Tibial nerve (tissue), 3 donors: ENCODE results near the gene PLCB4.

ENCODE experiments used
- CTCF ChIP-seq, 5 experiments: fragments of 200-600 bp in 3 of 5; fragments of 450-650 bp in 2 of 5; sonication (generic) in 3 of 5; IDR thresholded peaks; one replicate each; pipeline ENCODE4 v1.5.1; 2016 to 2019; ENCODE audit warnings: antibody characterized with exemption in 5 of 5, mild to moderate bottlenecking in 3 of 5, moderate library complexity in 2 of 5
- POLR2A ChIP-seq, 2 donors: fragments of 450-650 bp; IDR thresholded peaks; one replicate each; pipeline ENCODE4 v1.6.1; 2017; ENCODE audit warnings: antibody characterized with exemption in 2 of 2, mild to moderate bottlenecking in 2 of 2, moderate library complexity in 2 of 2

DNA sequence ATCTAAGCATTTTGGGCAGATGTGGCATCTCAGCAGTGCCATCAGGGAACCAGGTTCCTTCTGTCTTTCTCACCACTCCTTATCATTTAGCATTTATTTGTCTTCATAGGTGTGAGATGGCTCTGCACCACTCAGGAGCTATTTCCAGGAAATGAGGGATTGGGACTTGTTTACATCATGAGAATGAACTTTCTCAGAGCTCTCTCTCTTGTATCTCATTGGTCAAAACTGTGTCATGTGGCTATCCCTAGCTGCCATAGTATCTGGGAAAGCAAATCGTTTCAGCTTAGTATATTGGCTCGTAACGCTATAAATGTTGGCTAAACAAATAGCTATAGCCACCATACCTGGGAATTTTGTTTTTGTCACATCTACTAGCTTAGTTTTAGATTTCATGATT, 23.8 kb downstream of the PLCB4 start:
- TF ChIP-seq CTCF (IDR thresholded peaks at IDR 0.05) (no peak), POLR2A (IDR thresholded peaks at IDR 0.05) (no peak)
